HEK293 (cell line): ENCODE results near the gene CYB5D1.
A peak's percentile ranks its signal among the peaks of the same experiment; 100 is the strongest.

Source experiments
- KLF9 ChIP-seq: fragments of 450-650 bp; formaldehyde crosslinking; IDR thresholded peaks from 2 replicates; pipeline ENCODE4 v1.5.1; 2016; ENCODE audit warnings: missing biosample characterization, missing genetic modification characterization, low read depth
- PRDM1 ChIP-seq: fragments of 450-650 bp; formaldehyde crosslinking; IDR thresholded peaks from 2 replicates; pipeline ENCODE4; 2016; ENCODE audit warnings: missing biosample characterization, missing genetic modification characterization
- SP2 ChIP-seq: fragments of 450-650 bp; formaldehyde crosslinking; IDR thresholded peaks from 2 replicates; pipeline ENCODE4 v1.5.1; 2016; ENCODE audit warnings: missing biosample characterization, missing genetic modification characterization
- ZBTB8A ChIP-seq: fragments of 450-650 bp; formaldehyde crosslinking; IDR thresholded peaks from 2 replicates; pipeline ENCODE4 v1.5.1; 2016; ENCODE audit warnings: missing biosample characterization, missing genetic modification characterization
- ZFP41 ChIP-seq: fragments of 450-650 bp; formaldehyde crosslinking; IDR thresholded peaks from 2 replicates; pipeline ENCODE4 v1.5.1; 2016; ENCODE audit warnings: missing biosample characterization, missing genetic modification characterization, borderline replicate concordance
- ZFP69B ChIP-seq: fragments of 450-650 bp; formaldehyde crosslinking; IDR thresholded peaks from 2 replicates; pipeline ENCODE4 v1.5.1; 2016; ENCODE audit warnings: missing biosample characterization, missing genetic modification characterization
- ZNF114 ChIP-seq: fragments of 450-650 bp; formaldehyde crosslinking; IDR thresholded peaks from 2 replicates; pipeline ENCODE4 v1.5.0; 2017; ENCODE audit warnings: missing biosample characterization, missing genetic modification characterization
- ZNF133 ChIP-seq: fragments of 450-650 bp; formaldehyde crosslinking; IDR thresholded peaks from 2 replicates; pipeline ENCODE4 v1.5.1; 2016; ENCODE audit warnings: missing biosample characterization, missing genetic modification characterization
- ZNF2 ChIP-seq: fragments of 450-650 bp; formaldehyde crosslinking; IDR thresholded peaks from 2 replicates; pipeline ENCODE4 v1.5.1; 2016; ENCODE audit warnings: missing biosample characterization, missing genetic modification characterization
- ZNF404 ChIP-seq: fragments of 450-650 bp; formaldehyde crosslinking; IDR thresholded peaks from 2 replicates; pipeline ENCODE4 v1.5.1; 2017; ENCODE audit warnings: missing biosample characterization, missing genetic modification characterization
- ZNF560 ChIP-seq: fragments of 450-650 bp; formaldehyde crosslinking; IDR thresholded peaks from 2 replicates; pipeline ENCODE4 v1.5.1; 2017; ENCODE audit warnings: missing biosample characterization, missing genetic modification characterization, borderline replicate concordance
- ZNF624 ChIP-seq: fragments of 450-650 bp; formaldehyde crosslinking; IDR thresholded peaks from 2 replicates; pipeline ENCODE4 v1.5.1; 2017; ENCODE audit warnings: missing biosample characterization, missing genetic modification characterization
- ZNF776 ChIP-seq: fragments of 450-650 bp; formaldehyde crosslinking; IDR thresholded peaks from 2 replicates; pipeline ENCODE4 v1.5.0; 2017; ENCODE audit warnings: missing biosample characterization, missing genetic modification characterization, borderline replicate concordance
- ZNF791 ChIP-seq: fragments of 450-650 bp; formaldehyde crosslinking; IDR thresholded peaks from 2 replicates; pipeline ENCODE4 v1.5.1; 2016; ENCODE audit warnings: missing biosample characterization, missing genetic modification characterization
- ZSCAN16 ChIP-seq: fragments of 450-650 bp; formaldehyde crosslinking; IDR thresholded peaks from 2 replicates; pipeline ENCODE4 v1.5.1; 2016; ENCODE audit warnings: missing biosample characterization, missing genetic modification characterization
- TF ChIP-seq, protein P1 (sequence below): fragments of 450-650 bp; formaldehyde crosslinking; IDR thresholded peaks from 2 replicates; pipeline ENCODE4 v1.5.1; 2016; ENCODE audit warnings: missing biosample characterization, missing genetic modification characterization
- TF ChIP-seq, protein P2 (sequence below): fragments of 450-650 bp; formaldehyde crosslinking; IDR thresholded peaks from 2 replicates; pipeline ENCODE4 v1.5.1; 2016; ENCODE audit warnings: missing biosample characterization, missing genetic modification characterization
- TF ChIP-seq, protein P3 (sequence below): fragments of 450-650 bp; formaldehyde crosslinking; IDR thresholded peaks from 2 replicates; pipeline ENCODE4 v1.5.1; 2016; ENCODE audit warnings: missing biosample characterization, missing genetic modification characterization
- TF ChIP-seq, protein P4 (sequence below): fragments of 450-650 bp; formaldehyde crosslinking; IDR thresholded peaks from 2 replicates; pipeline ENCODE4 v1.5.1; 2016; ENCODE audit warnings: missing biosample characterization, missing genetic modification characterization
- TF ChIP-seq, protein P5 (sequence below): fragments of 450-650 bp; formaldehyde crosslinking; IDR thresholded peaks from 2 replicates; pipeline ENCODE4 v1.5.1; 2016; ENCODE audit warnings: missing biosample characterization, missing genetic modification characterization
- TF ChIP-seq, protein P6 (sequence below): IDR thresholded peaks from 2 replicates; pipeline ENCODE4 v1.6.1; 2011; ENCODE audit warnings: mild to moderate bottlenecking, low read depth, low read length, borderline replicate concordance
- TF ChIP-seq, protein P7 (sequence below): fragments of 450-650 bp; formaldehyde crosslinking; IDR thresholded peaks from 2 replicates; pipeline ENCODE4 v1.5.1; 2016; ENCODE audit warnings: missing biosample characterization, missing genetic modification characterization

The CYB5D1 gene

DNA sequence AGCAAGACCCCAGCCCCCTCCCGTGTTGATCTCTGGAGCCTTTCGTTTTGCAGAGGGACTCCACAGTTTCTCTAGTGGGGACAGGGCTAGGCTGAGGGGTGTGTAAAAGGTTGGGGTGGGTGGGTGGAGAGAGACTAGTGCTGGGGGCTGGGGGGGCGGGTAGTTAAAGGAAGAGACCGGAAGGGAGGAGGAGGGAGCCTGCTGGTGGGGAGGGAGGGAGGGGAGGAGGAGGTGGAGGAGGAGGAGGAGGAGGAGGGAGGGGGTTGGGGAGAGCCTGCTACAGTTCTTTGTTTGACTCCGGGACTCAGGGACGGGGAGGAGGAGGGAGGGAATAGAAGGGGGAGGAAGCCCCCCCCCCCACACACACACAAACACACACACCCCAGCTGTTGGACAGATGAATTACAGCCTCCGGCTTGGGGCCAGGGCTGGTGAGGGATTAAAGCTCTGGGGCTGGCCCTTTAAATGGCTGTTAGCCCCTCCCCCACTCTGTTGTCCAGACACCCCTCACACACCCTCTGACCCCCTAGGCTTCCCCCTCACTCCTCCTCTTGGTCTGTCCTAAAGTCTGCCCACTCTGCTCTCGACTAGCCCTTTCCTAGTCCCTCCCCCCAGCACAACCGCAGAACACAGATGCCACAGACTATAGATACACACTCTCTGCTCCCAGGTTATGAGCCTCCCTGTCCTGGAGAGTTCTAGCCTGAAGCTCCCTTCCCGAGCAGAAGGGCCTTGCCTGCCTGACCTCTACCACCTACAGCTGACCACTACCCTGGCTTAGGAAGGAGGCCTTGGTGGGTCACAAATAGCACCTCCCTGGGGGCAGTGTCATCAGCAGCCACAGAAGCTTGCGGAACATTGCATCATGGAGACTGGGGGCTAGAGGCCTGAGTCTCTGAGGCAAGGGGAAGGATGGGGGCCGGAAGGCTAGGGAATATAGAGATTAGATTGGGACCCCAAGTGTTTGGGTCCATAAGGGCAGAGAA is 19.4 kb upstream of the CYB5D1 start (continued):
- TF ChIP-seq ZFP41 (tag by site-specific recombination) (no peak), KLF9 (tag by site-specific recombination) (peak; percentile 11; the same call in 1 of the 2 replicates), ZNF114 (tag by site-specific recombination) (no peak), ZNF776 (tag by site-specific recombination) (no peak), ZNF404 (tag by site-specific recombination) (no peak), ZNF133 (tag by site-specific recombination) (no peak), ZNF791 (tag by site-specific recombination) (no peak), ZNF2 (tag by site-specific recombination) (no peak), ZNF560 (tag by site-specific recombination) (no peak), SP2 (tag by site-specific recombination) (peak; percentile 61), ZBTB8A (tag by site-specific recombination) (peak; percentile 17; the same call in 1 of the 2 replicates), PRDM1 (no peak), ZNF624 (tag by site-specific recombination) (no peak), ZSCAN16 (tag by site-specific recombination) (no peak), ZFP69B (tag by site-specific recombination) (0 out of 2 replicates have a peak, but pooled peaks have one; percentile 21)
- TF ChIP-seq, protein P1, sequence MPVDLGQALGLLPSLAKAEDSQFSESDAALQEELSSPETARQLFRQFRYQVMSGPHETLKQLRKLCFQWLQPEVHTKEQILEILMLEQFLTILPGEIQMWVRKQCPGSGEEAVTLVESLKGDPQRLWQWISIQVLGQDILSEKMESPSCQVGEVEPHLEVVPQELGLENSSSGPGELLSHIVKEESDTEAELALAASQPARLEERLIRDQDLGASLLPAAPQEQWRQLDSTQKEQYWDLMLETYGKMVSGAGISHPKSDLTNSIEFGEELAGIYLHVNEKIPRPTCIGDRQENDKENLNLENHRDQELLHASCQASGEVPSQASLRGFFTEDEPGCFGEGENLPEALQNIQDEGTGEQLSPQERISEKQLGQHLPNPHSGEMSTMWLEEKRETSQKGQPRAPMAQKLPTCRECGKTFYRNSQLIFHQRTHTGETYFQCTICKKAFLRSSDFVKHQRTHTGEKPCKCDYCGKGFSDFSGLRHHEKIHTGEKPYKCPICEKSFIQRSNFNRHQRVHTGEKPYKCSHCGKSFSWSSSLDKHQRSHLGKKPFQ (tag by site-specific recombination): no peak
- TF ChIP-seq, protein P2, sequence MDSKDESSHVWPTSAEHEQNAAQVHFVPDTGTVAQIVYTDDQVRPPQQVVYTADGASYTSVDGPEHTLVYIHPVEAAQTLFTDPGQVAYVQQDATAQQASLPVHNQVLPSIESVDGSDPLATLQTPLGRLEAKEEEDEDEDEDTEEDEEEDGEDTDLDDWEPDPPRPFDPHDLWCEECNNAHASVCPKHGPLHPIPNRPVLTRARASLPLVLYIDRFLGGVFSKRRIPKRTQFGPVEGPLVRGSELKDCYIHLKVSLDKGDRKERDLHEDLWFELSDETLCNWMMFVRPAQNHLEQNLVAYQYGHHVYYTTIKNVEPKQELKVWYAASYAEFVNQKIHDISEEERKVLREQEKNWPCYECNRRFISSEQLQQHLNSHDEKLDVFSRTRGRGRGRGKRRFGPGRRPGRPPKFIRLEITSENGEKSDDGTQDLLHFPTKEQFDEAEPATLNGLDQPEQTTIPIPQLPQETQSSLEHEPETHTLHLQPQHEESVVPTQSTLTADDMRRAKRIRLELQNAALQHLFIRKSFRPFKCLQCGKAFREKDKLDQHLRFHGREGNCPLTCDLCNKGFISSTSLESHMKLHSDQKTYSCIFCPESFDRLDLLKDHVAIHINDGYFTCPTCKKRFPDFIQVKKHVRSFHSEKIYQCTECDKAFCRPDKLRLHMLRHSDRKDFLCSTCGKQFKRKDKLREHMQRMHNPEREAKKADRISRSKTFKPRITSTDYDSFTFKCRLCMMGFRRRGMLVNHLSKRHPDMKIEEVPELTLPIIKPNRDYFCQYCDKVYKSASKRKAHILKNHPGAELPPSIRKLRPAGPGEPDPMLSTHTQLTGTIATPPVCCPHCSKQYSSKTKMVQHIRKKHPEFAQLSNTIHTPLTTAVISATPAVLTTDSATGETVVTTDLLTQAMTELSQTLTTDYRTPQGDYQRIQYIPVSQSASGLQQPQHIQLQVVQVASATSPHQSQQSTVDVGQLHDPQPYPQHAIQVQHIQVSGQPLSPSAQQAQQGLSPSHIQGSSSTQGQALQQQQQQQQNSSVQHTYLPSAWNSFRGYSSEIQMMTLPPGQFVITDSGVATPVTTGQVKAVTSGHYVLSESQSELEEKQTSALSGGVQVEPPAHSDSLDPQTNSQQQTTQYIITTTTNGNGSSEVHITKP (tag by site-specific recombination): peak; percentile 97
- TF ChIP-seq, protein P3, sequence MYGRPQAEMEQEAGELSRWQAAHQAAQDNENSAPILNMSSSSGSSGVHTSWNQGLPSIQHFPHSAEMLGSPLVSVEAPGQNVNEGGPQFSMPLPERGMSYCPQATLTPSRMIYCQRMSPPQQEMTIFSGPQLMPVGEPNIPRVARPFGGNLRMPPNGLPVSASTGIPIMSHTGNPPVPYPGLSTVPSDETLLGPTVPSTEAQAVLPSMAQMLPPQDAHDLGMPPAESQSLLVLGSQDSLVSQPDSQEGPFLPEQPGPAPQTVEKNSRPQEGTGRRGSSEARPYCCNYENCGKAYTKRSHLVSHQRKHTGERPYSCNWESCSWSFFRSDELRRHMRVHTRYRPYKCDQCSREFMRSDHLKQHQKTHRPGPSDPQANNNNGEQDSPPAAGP (tag by site-specific recombination): no peak
- TF ChIP-seq, protein P4, sequence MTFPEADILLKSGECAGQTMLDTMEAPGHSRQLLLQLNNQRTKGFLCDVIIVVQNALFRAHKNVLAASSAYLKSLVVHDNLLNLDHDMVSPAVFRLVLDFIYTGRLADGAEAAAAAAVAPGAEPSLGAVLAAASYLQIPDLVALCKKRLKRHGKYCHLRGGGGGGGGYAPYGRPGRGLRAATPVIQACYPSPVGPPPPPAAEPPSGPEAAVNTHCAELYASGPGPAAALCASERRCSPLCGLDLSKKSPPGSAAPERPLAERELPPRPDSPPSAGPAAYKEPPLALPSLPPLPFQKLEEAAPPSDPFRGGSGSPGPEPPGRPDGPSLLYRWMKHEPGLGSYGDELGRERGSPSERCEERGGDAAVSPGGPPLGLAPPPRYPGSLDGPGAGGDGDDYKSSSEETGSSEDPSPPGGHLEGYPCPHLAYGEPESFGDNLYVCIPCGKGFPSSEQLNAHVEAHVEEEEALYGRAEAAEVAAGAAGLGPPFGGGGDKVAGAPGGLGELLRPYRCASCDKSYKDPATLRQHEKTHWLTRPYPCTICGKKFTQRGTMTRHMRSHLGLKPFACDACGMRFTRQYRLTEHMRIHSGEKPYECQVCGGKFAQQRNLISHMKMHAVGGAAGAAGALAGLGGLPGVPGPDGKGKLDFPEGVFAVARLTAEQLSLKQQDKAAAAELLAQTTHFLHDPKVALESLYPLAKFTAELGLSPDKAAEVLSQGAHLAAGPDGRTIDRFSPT (tag by site-specific recombination): no peak
- TF ChIP-seq, protein P5, sequence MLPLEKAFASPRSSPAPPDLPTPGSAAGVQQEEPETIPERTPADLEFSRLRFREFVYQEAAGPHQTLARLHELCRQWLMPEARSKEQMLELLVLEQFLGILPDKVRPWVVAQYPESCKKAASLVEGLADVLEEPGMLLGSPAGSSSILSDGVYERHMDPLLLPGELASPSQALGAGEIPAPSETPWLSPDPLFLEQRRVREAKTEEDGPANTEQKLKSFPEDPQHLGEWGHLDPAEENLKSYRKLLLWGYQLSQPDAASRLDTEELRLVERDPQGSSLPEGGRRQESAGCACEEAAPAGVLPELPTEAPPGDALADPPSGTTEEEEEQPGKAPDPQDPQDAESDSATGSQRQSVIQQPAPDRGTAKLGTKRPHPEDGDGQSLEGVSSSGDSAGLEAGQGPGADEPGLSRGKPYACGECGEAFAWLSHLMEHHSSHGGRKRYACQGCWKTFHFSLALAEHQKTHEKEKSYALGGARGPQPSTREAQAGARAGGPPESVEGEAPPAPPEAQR: no peak
- TF ChIP-seq, protein P6, sequence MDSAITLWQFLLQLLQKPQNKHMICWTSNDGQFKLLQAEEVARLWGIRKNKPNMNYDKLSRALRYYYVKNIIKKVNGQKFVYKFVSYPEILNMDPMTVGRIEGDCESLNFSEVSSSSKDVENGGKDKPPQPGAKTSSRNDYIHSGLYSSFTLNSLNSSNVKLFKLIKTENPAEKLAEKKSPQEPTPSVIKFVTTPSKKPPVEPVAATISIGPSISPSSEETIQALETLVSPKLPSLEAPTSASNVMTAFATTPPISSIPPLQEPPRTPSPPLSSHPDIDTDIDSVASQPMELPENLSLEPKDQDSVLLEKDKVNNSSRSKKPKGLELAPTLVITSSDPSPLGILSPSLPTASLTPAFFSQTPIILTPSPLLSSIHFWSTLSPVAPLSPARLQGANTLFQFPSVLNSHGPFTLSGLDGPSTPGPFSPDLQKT: no peak
- TF ChIP-seq, protein P7, sequence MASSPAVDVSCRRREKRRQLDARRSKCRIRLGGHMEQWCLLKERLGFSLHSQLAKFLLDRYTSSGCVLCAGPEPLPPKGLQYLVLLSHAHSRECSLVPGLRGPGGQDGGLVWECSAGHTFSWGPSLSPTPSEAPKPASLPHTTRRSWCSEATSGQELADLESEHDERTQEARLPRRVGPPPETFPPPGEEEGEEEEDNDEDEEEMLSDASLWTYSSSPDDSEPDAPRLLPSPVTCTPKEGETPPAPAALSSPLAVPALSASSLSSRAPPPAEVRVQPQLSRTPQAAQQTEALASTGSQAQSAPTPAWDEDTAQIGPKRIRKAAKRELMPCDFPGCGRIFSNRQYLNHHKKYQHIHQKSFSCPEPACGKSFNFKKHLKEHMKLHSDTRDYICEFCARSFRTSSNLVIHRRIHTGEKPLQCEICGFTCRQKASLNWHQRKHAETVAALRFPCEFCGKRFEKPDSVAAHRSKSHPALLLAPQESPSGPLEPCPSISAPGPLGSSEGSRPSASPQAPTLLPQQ (tag by site-specific recombination): no peak; the same call in 1 of the 2 replicates
